HepG2 (cell line): Measurements from ENCODE around the gene LRGUK. TPM values are rescaled to one million over a fixed set of nuclear protein-coding genes. Genes with fewer than 3 reads are reported as not detected.

Experiments used
- ATAC-seq: fragments of 200-7000 bp; cut with Tn5 transposase; 3 replicates; pipeline ENCODE4 v1.9.1; 2020; ENCODE audit warnings: mild to moderate bottlenecking, moderate library complexity
- BruUV-seq: library from RNA; stranded (reverse); fragments of 400-500 nt; replicated peaks from 2 replicates; lab custom pipeline; 2021; lab: Mats Ljungman, UMichigan
- CTCF ChIA-PET: fragments of 300-600 bp; formaldehyde crosslinking; extraction: SDS; loops from one replicate; lab custom pipeline; 2021; ENCODE audit warnings: low total read pairs, inconsistent platforms, low intra/inter-chr PET ratio; lab: Yijun Ruan, JAX
- POLR2A ChIA-PET: fragments of 350-600 bp; sonication (Branson Sonifier 250); formaldehyde crosslinking; loops from one replicate; lab custom pipeline; 2020; ENCODE audit warnings: antibody characterized with exemption, inconsistent platforms; lab: Yijun Ruan, JAX
- DNase-seq: peaks from one replicate; pipeline ENCODE4 v3.0.0-alpha.2; 2015; ENCODE audit warnings: low spot score
- FAIRE-seq: peaks from 3 replicates; lab custom pipeline; 2011; peaks lifted over from hg19 to GRCh38; lab: Jason Lieb, UNC
- H2AFZ ChIP-seq: one replicate; pipeline ENCODE4 v1.6.1; 2011; ENCODE audit warnings: low read length, inconsistent platforms
- H3K27ac ChIP-seq: fragments of 300-600 bp; 3 replicates; pipeline ENCODE4 v1.8.0; 2011; ENCODE audit warnings: mixed run types, mild to moderate bottlenecking, mixed read lengths, low read length, inconsistent platforms; ENCODE audit not compliant: insufficient read depth; ENCODE audit errors: extremely low read length
- H3K27me3 ChIP-seq, 2 experiments: fragments of 200-600 bp in 1 of 2; 2 replicates in 1 of 2; 3 replicates in 1 of 2; pipeline versions ENCODE4 v1.6.0 to v1.8.0; 2011; ENCODE audit warnings: low read length in 2 of 2, mild to moderate bottlenecking in 2 of 2, moderate library complexity in 2 of 2, inconsistent platforms in 1 of 2; ENCODE audit not compliant: insufficient read depth in 2 of 2, control insufficient read depth in 1 of 2
- H3K36me3 ChIP-seq, 2 experiments: fragments of 200-600 bp in 1 of 2; replicated peaks in 1 of 2; 2 replicates in 1 of 2; 3 replicates in 1 of 2; pipeline versions ENCODE4 v1.5.1 to v1.8.0; 2011; ENCODE audit warnings: low read length in 2 of 2, inconsistent platforms in 1 of 2; ENCODE audit not compliant: insufficient read depth in 2 of 2, control insufficient read depth in 1 of 2
- H3K4me1 ChIP-seq: 2 replicates; pipeline ENCODE4 v1.5.1; 2012; ENCODE audit warnings: low read length, inconsistent platforms; ENCODE audit not compliant: insufficient read depth
- H3K4me2 ChIP-seq: 2 replicates; pipeline ENCODE4 v1.6.0; 2011; ENCODE audit warnings: low read depth, low read length, inconsistent platforms
- H3K4me3 ChIP-seq, 3 experiments: fragments of 200-600 bp in 1 of 3; sonication (generic), shearing (Covaris generic) in 1 of 3; replicated peaks in 1 of 3; 2 replicates each; pipeline ENCODE4 v1.5.1; 2011 to 2016; ENCODE audit warnings: low read length in 3 of 3, inconsistent platforms in 2 of 3, low read depth in 2 of 3, mild to moderate bottlenecking in 2 of 3, control low read depth in 1 of 3, mixed read lengths in 1 of 3; ENCODE audit not compliant: insufficient read depth in 1 of 3
- H3K79me2 ChIP-seq: one replicate; pipeline ENCODE4 v1.6.1; 2011; ENCODE audit warnings: low read length, inconsistent platforms; ENCODE audit not compliant: insufficient read depth
- H3K9ac ChIP-seq: 2 replicates; pipeline ENCODE4 v1.6.0; 2011; ENCODE audit warnings: mild to moderate bottlenecking, low read depth, low read length, inconsistent platforms; ENCODE audit not compliant: insufficient read depth
- H3K9me3 ChIP-seq: 2 replicates; pipeline ENCODE4 v1.5.1; 2012; ENCODE audit warnings: mild to moderate bottlenecking, low read length
- H4K20me1 ChIP-seq: 2 replicates; pipeline ENCODE4 v1.6.0; 2011; ENCODE audit warnings: inconsistent platforms, mild to moderate bottlenecking, low read length, moderate library complexity; ENCODE audit not compliant: insufficient read depth
- AGO2 ChIP-seq: fragments of 200-400 bp; formaldehyde crosslinking; optimal IDR thresholded peaks from 2 replicates; pipeline ENCODE3; 2017; ENCODE audit warnings: mild to moderate bottlenecking, low read depth, low read length, moderate library complexity
- ATRX ChIP-seq: sonication (generic); formaldehyde crosslinking; IDR thresholded peaks from 2 replicates; pipeline ENCODE4 v1.4.0; 2020; ENCODE audit warnings: missing genetic modification reagents, borderline replicate concordance
- EED ChIP-seq: sonication (generic); formaldehyde crosslinking; IDR thresholded peaks from 2 replicates; pipeline ENCODE4 v1.5.0; 2020; ENCODE audit warnings: mild to moderate bottlenecking, missing genetic modification reagents
- FOSL2 ChIP-seq: sonication (generic); formaldehyde crosslinking; IDR thresholded peaks from 2 replicates; pipeline ENCODE4 v1.4.0; 2020; ENCODE audit warnings: missing genetic modification reagents
- GATA4 ChIP-seq: sonication (generic); IDR thresholded peaks from 2 replicates; pipeline ENCODE4 v1.6.1; 2016; ENCODE audit warnings: antibody characterized with exemption, low read depth, borderline replicate concordance
- HCFC1 ChIP-seq: fragments of 150-350 bp; IDR thresholded peaks from 2 replicates; pipeline ENCODE4 v1.6.1; 2014; ENCODE audit warnings: low read depth, low read length
- MED8 ChIP-seq: sonication (generic); formaldehyde crosslinking; IDR thresholded peaks from 2 replicates; pipeline ENCODE4 v1.8.1; 2023; ENCODE audit warnings: mild to moderate bottlenecking, missing genetic modification reagents; ENCODE audit not compliant: insufficient replicate concordance
- MEIS1 ChIP-seq: sonication (generic); formaldehyde crosslinking; IDR thresholded peaks from 2 replicates; pipeline ENCODE4 v1.9.0; 2021; ENCODE audit warnings: mild to moderate bottlenecking, missing genetic modification reagents, moderate library complexity, borderline replicate concordance
- MTF2 ChIP-seq: sonication (generic); formaldehyde crosslinking; IDR thresholded peaks from 2 replicates; pipeline ENCODE4 v1.5.0; 2020; ENCODE audit warnings: missing genetic modification reagents, borderline replicate concordance
- NFRKB ChIP-seq: fragments of 450-650 bp; IDR thresholded peaks from 2 replicates; pipeline ENCODE4 v1.6.1; 2017
- POLR2AphosphoS5 ChIP-seq: IDR thresholded peaks from 2 replicates; pipeline ENCODE4 v1.6.1; 2012; ENCODE audit warnings: low read depth, low read length
- SNRNP70 ChIP-seq: fragments of 200-400 bp; formaldehyde crosslinking; IDR thresholded peaks from 2 replicates; pipeline ENCODE4 v1.6.1; 2017; ENCODE audit warnings: mild to moderate bottlenecking, low read depth, low read length, moderate library complexity
- TAF15 ChIP-seq: fragments of 200-400 bp; formaldehyde crosslinking; IDR thresholded peaks from one replicate; pipeline ENCODE4 v1.6.1; 2018; ENCODE audit warnings: mild to moderate bottlenecking, low read depth, low read length; ENCODE audit not compliant: poor library complexity, severe bottlenecking
- ZNF510 ChIP-seq: sonication (generic); formaldehyde crosslinking; IDR thresholded peaks from 2 replicates; pipeline ENCODE4 v1.4.0; 2020; ENCODE audit warnings: low read depth, mild to moderate bottlenecking, missing genetic modification reagents
- ZNF564 ChIP-seq: sonication (generic); formaldehyde crosslinking; IDR thresholded peaks from 2 replicates; pipeline ENCODE4 v1.8.1; 2023; ENCODE audit warnings: mild to moderate bottlenecking, missing genetic modification reagents
- WGBS: methylation state at CpG from one replicate; pipeline ENCODE4 v1.1.6; 2017; ENCODE audit warnings: low lambda C conversion rate; 5-methylcytosine and 5-hydroxymethylcytosine counted together
- in situ Hi-C: cut with HindIII; loops from 2 replicates; pipeline ENCODE4 v1.10.0; 2017; ENCODE audit warnings: low pct_unique_long_range_greater_than_20kb; ENCODE audit not compliant: extremely low pct_ligation_motif_present
- intact Hi-C: fragments of 100-400 bp; cut with micrococcal nuclease; formaldehyde crosslinking; loops from one replicate; pipeline ENCODE4 v1.10.0; 2022; ENCODE audit not compliant: unreplicated experiment
- polyA plus RNA-seq, 8 experiments: library from polyadenylated mRNA; depleted of rRNA in 3 of 8; stranded (reverse) in 7 of 8; unstranded in 1 of 8; fragments of >200 nt; fragmentation: Illumina TruSeq in 4 of 8; extraction: Trizol in 4 of 8; gene quantifications; 2 replicates each; pipeline versions ENCODE4 v1.2.1 to v1.2.3, GENCODE V29; 2011 to 2016; ENCODE audit warnings: low read depth in 4 of 8, missing spikeins in 1 of 8, mixed read lengths in 1 of 8; ENCODE audit not compliant: insufficient read depth in 1 of 8
- total RNA-seq, 5 experiments: library from RNA; depleted of rRNA; stranded (reverse); fragments of >200 nt; fragmentation: Illumina TruSeq; extraction: Trizol; gene quantifications; 2 replicates each; pipeline ENCODE4 v1.2.3, GENCODE V29; 2016; ENCODE audit warnings: low read depth in 1 of 5
- TF ChIP-seq, protein P1 (sequence below): sonication (generic); formaldehyde crosslinking; IDR thresholded peaks from 2 replicates; pipeline ENCODE4 v1.5.1; 2020; ENCODE audit warnings: mild to moderate bottlenecking, missing genetic modification reagents, moderate library complexity
- TF ChIP-seq, protein P2 (sequence below): sonication (generic); formaldehyde crosslinking; IDR thresholded peaks from 2 replicates; pipeline ENCODE4 v1.5.0; 2020; ENCODE audit warnings: mild to moderate bottlenecking, missing genetic modification reagents
- TF ChIP-seq, protein P3 (sequence below): sonication (generic); formaldehyde crosslinking; IDR thresholded peaks from 2 replicates; pipeline ENCODE4 v1.8.0; 2023; ENCODE audit warnings: mild to moderate bottlenecking, missing genetic modification reagents
- TF ChIP-seq, protein P4 (sequence below): sonication (generic); formaldehyde crosslinking; IDR thresholded peaks from 2 replicates; pipeline ENCODE4 v1.4.0; 2020; ENCODE audit warnings: missing genetic modification reagents

LRGUK gene
- total and polyA plus RNA-seq, 2 of the 13 experiments (the other 11 are each of a cell fraction or from before 2014, with no cell fraction given): 0.18 to 0.20 TPM

DNA sequence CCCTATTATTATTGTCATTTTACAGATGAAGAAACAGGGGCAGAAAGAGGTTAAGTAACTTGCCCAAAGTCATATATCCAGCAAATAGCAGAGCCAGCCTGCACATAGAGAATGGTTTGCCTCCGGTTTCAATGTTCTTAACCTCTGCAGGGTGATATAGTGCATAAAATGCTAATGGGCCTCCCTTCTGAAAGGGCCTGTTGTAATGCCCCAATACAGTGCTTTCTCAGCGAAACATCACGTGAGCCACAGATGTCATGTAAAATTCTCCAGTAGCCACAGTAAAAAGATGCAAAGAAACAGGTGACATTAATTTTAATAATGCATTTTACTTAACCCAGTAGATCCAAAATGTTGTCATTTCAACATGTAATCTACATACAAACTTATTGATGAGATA is 38.1 kb downstream of the LRGUK start:
- in situ Hi-C loops (no loop called here), intact Hi-C loops (no loop called here)
- POLR2A ChIA-PET: no interaction called here

More for the DNA sequence above, 38.1 kb downstream of the LRGUK start:
- FAIRE-seq: no peak
- Histone ChIP-seq H2AFZ (no peak overlapping the region), H4K20me1 (no peaks in the 10 kb centered on the region), H3K4me3 (no peak overlapping the region), H3K27me3 (no peaks in the 10 kb centered on the region), H3K9me3 (no peaks in the 10 kb centered on the region), H3K9ac (no peak overlapping the region), H3K4me1 (no peaks in the 10 kb centered on the region), H3K27ac (no peak overlapping the region), H3K4me2 (no peak overlapping the region), H3K79me2 (no peaks in the 10 kb centered on the region), H3K36me3 (no peaks in the 10 kb centered on the region)
- CTCF ChIA-PET: no interaction called here
- ATAC-seq: no peak
- no TSS peak for BruUV-seq
- no peak for DNase-seq
- TF ChIP-seq AGO2 (no peak), SNRNP70 (no peak), POLR2AphosphoS5 (no peak), EED (CRISPR knock-in tag) (no peak), HCFC1 (no peak), MTF2 (no peak), GATA4 (no peak), ZNF564 (no peak), TAF15 (no peak), ZNF510 (no peak), NFRKB (no peak), FOSL2 (no peak), ATRX (CRISPR knock-in tag) (no peak), MEIS1 (CRISPR knock-in tag) (no peak), MED8 (CRISPR knock-in tag) (no peak)
- TF ChIP-seq, protein P1, sequence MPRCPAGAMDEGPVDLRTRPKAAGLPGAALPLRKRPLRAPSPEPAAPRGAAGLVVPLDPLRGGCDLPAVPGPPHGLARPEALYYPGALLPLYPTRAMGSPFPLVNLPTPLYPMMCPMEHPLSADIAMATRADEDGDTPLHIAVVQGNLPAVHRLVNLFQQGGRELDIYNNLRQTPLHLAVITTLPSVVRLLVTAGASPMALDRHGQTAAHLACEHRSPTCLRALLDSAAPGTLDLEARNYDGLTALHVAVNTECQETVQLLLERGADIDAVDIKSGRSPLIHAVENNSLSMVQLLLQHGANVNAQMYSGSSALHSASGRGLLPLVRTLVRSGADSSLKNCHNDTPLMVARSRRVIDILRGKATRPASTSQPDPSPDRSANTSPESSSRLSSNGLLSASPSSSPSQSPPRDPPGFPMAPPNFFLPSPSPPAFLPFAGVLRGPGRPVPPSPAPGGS (CRISPR knock-in tag): no peak
- TF ChIP-seq, protein P2, sequence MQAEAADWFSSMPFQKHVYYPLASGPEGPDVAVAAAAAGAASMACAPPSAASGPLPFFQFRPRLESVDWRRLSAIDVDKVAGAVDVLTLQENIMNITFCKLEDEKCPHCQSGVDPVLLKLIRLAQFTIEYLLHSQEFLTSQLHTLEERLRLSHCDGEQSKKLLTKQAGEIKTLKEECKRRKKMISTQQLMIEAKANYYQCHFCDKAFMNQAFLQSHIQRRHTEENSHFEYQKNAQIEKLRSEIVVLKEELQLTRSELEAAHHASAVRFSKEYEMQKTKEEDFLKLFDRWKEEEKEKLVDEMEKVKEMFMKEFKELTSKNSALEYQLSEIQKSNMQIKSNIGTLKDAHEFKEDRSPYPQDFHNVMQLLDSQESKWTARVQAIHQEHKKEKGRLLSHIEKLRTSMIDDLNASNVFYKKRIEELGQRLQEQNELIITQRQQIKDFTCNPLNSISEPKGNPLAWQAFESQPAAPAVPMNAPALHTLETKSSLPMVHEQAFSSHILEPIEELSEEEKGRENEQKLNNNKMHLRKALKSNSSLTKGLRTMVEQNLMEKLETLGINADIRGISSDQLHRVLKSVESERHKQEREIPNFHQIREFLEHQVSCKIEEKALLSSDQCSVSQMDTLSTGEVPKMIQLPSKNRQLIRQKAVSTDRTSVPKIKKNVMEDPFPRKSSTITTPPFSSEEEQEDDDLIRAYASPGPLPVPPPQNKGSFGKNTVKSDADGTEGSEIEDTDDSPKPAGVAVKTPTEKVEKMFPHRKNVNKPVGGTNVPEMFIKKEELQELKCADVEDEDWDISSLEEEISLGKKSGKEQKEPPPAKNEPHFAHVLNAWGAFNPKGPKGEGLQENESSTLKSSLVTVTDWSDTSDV (CRISPR knock-in tag): no peak
- TF ChIP-seq, protein P3, sequence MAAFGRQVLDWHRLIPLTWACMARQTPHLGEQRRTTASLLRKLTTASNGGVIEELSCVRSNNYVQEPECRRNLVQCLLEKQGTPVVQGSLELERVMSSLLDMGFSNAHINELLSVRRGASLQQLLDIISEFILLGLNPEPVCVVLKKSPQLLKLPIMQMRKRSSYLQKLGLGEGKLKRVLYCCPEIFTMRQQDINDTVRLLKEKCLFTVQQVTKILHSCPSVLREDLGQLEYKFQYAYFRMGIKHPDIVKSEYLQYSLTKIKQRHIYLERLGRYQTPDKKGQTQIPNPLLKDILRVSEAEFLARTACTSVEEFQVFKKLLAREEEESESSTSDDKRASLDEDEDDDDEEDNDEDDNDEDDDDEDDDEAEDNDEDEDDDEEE (CRISPR knock-in tag): no peak
- TF ChIP-seq, protein P4, sequence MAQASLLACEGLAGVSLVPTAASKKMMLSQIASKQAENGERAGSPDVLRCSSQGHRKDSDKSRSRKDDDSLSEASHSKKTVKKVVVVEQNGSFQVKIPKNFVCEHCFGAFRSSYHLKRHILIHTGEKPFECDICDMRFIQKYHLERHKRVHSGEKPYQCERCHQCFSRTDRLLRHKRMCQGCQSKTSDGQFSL (CRISPR knock-in tag): no peak
- 27% methylated on average over 3 of the region's 3 CpGs for WGBS
